Coronary artery (tissue), 2 donors: ENCODE results near the gene TSSK2.

Experiments
- DNase-seq: peaks from one replicate; pipeline ENCODE4 v3.0.0-alpha.2; 2017; ENCODE audit warnings: low spot score
- H3K27ac ChIP-seq, 2 donors: fragments of 200-600 bp; sonication (generic); one replicate each; pipeline ENCODE4 v1.5.1; 2016 to 2019
- H3K4me3 ChIP-seq: fragments of 200-600 bp; sonication (generic); 2 replicates; pipeline ENCODE4 v1.5.1; 2016; ENCODE audit warnings: mild to moderate bottlenecking, moderate library complexity
- CTCF ChIP-seq: fragments of 200-600 bp; sonication (generic); IDR thresholded peaks from one replicate; pipeline ENCODE4 v1.5.1; 2019; ENCODE audit warnings: antibody characterized with exemption

Gene TSSK2

GRCh38 chr22:19134176-19134831 lies 3.2 kb downstream of the TSSK2 start:
- TF ChIP-seq CTCF = no peak
- Histone ChIP-seq H3K4me3 (no peak overlapping the region), H3K27ac (no peak overlapping the region)
- DNase-seq = no peak

- DNase-seq = no peak
- no peak overlapping the region for H3K27ac ChIP-seq
- no peak overlapping the region for H3K4me3 ChIP-seq
- no peak for TF ChIP-seq CTCF
Measured at GRCh38 chr22:19134874-19135273, 3.8 kb downstream of the TSSK2 start.

- Histone ChIP-seq H3K27ac (no peak overlapping the region), H3K4me3 (no peak overlapping the region)
- no peak for TF ChIP-seq CTCF
- no peak for DNase-seq
Measured at GRCh38 chr22:19136915-19137314, 5.8 kb downstream of the TSSK2 start.

GRCh38 chr22:19137384-19138216 lies 6.5 kb downstream of the TSSK2 start:
- no peak overlapping the region for H3K27ac ChIP-seq

GRCh38 chr22:19138217-19139000 lies 7.3 kb downstream of the TSSK2 start:
- no peak for TF ChIP-seq CTCF
- no peak for DNase-seq
- H3K27ac ChIP-seq = no peak overlapping the region
- no peak overlapping the region for H3K4me3 ChIP-seq

More at GRCh38 chr22:19137384-19138216, 6.5 kb downstream of the TSSK2 start:
- no peak for DNase-seq
- no peak for TF ChIP-seq CTCF
- no peak overlapping the region for H3K4me3 ChIP-seq

- TF ChIP-seq CTCF = no peak
- DNase-seq = no peak
- H3K27ac ChIP-seq = no peak overlapping the region
- H3K4me3 ChIP-seq = no peak overlapping the region
Measured at GRCh38 chr22:19139001-19139356, 7.9 kb downstream of the TSSK2 start.
